ENCODE measurements around the gene SPTLC2.

The SPTLC2 gene

GRCh38 chr14:77543637-77544334 lies 72.7 kb downstream of the SPTLC2 start:
- Histone ChIP-seq H3K79me2 (ENCODE audit: insufficient read depth, low read length) (no peaks in the 10 kb centered on the region), H2AFZ (ENCODE audit: low read length) (no peak overlapping the region), H3K4me1 (ENCODE audit: insufficient read depth, low read length, poor library complexity, severe bottlenecking) (no peaks in the 10 kb centered on the region), H3K9me2 (replicated peaks; ENCODE audit: low read depth, low read length) (no peaks in the 10 kb centered on the region), H3F3A (ENCODE audit: low read depth) (no peaks in the 10 kb centered on the region), H3K27me3 (ENCODE audit: insufficient read depth, low read length, poor library complexity, severe bottlenecking) (no peaks in the 10 kb centered on the region), H3K36me3 (ENCODE audit: insufficient read depth, low read length) (peaks cover 20% of the 10 kb centered on the region; the same call in 1 of the 2 replicates), H4K20me1 (ENCODE audit: insufficient read depth, low read length, poor library complexity, severe bottlenecking) (no peaks in the 10 kb centered on the region), H3K9ac (ENCODE audit: low read depth, low read length, poor library complexity, severe bottlenecking) (no peak overlapping the region), H3K9me3 (ENCODE audit: insufficient read depth, low read depth, low read length) (no peaks in the 10 kb centered on the region), H3K4me3 (ENCODE audit: low read length, poor library complexity, severe bottlenecking) (no peak overlapping the region), H3K4me2 (ENCODE audit: low read depth, low read length, poor library complexity, severe bottlenecking) (no peak overlapping the region)
- TF ChIP-seq CTCF (conservative IDR thresholded peaks at IDR 0.05; ENCODE audit: low read length) (no peak), EZH2phosphoT487 (IDR thresholded peaks at IDR 0.05; ENCODE audit: borderline replicate concordance) (no peak)

GRCh38 chr14:77543240-77543551 lies 73.2 kb downstream of the SPTLC2 start:
- TF ChIP-seq EZH2phosphoT487 (IDR thresholded peaks at IDR 0.05; ENCODE audit: borderline replicate concordance), result no peak
- H2AFZ ChIP-seq (ENCODE audit: low read length), result no peak overlapping the region

GRCh38 chr14:77542421-77543239 lies 73.8 kb downstream of the SPTLC2 start:
- no peak overlapping the region for H3K4me2 ChIP-seq (ENCODE audit: low read depth, low read length, poor library complexity, severe bottlenecking)
- no peaks in the 10 kb centered on the region for H3K79me2 ChIP-seq (ENCODE audit: insufficient read depth, low read length)
- H3K9ac ChIP-seq (ENCODE audit: low read depth, low read length, poor library complexity, severe bottlenecking), result no peak overlapping the region
- no peak overlapping the region for H2AFZ ChIP-seq (ENCODE audit: low read length)
- no peaks in the 10 kb centered on the region for H3K9me3 ChIP-seq (ENCODE audit: insufficient read depth, low read depth, low read length)
- no peaks in the 10 kb centered on the region for H3K27me3 ChIP-seq (ENCODE audit: insufficient read depth, low read length, poor library complexity, severe bottlenecking)
- H3F3A ChIP-seq (ENCODE audit: low read depth), result no peaks in the 10 kb centered on the region
- H3K36me3 ChIP-seq (ENCODE audit: insufficient read depth, low read length), result peaks cover 9% of the 10 kb centered on the region; the same call in 1 of the 2 replicates
- no peaks in the 10 kb centered on the region for H3K9me2 ChIP-seq (replicated peaks; ENCODE audit: low read depth, low read length)
- no peak overlapping the region for H3K4me3 ChIP-seq (ENCODE audit: low read length, poor library complexity, severe bottlenecking)
- H4K20me1 ChIP-seq (ENCODE audit: insufficient read depth, low read length, poor library complexity, severe bottlenecking), result no peaks in the 10 kb centered on the region
- H3K4me1 ChIP-seq (ENCODE audit: insufficient read depth, low read length, poor library complexity, severe bottlenecking), result no peaks in the 10 kb centered on the region
- TF ChIP-seq EZH2phosphoT487 (IDR thresholded peaks at IDR 0.05; ENCODE audit: borderline replicate concordance) (no peak), CTCF (conservative IDR thresholded peaks at IDR 0.05; ENCODE audit: low read length) (no peak)

More at GRCh38 chr14:77543240-77543551, 73.2 kb downstream of the SPTLC2 start:
- no peak overlapping the region for H3K4me3 ChIP-seq (ENCODE audit: low read length, poor library complexity, severe bottlenecking)
- no peaks in the 10 kb centered on the region for H3K4me1 ChIP-seq (ENCODE audit: insufficient read depth, low read length, poor library complexity, severe bottlenecking)
- no peaks in the 10 kb centered on the region for H4K20me1 ChIP-seq (ENCODE audit: insufficient read depth, low read length, poor library complexity, severe bottlenecking)
- H3K4me2 ChIP-seq (ENCODE audit: low read depth, low read length, poor library complexity, severe bottlenecking), result no peak overlapping the region
- no peaks in the 10 kb centered on the region for H3F3A ChIP-seq (ENCODE audit: low read depth)
- H3K9me2 ChIP-seq (replicated peaks; ENCODE audit: low read depth, low read length), result no peaks in the 10 kb centered on the region
- no peaks in the 10 kb centered on the region for H3K27me3 ChIP-seq (ENCODE audit: insufficient read depth, low read length, poor library complexity, severe bottlenecking)
- peaks cover 14% of the 10 kb centered on the region; the same call in 1 of the 2 replicates for H3K36me3 ChIP-seq (ENCODE audit: insufficient read depth, low read length)
- H3K9me3 ChIP-seq (ENCODE audit: insufficient read depth, low read depth, low read length), result no peaks in the 10 kb centered on the region
- H3K9ac ChIP-seq (ENCODE audit: low read depth, low read length, poor library complexity, severe bottlenecking), result no peak overlapping the region
- H3K79me2 ChIP-seq (ENCODE audit: insufficient read depth, low read length), result no peaks in the 10 kb centered on the region
